Esophagus squamous epithelium (tissue), 4 donors: ENCODE data around the gene PCSK9.

Source experiments
- CTCF ChIP-seq, 6 experiments: fragments of 450-650 bp in 4 of 6; fragments of 200-600 bp in 2 of 6; sonication (generic) in 2 of 6; IDR thresholded peaks; one replicate each; pipeline ENCODE4 v1.5.1; 2016 to 2019; ENCODE audit warnings: antibody characterized with exemption in 6 of 6, mild to moderate bottlenecking in 4 of 6, moderate library complexity in 4 of 6
- POLR2A ChIP-seq, 4 donors: fragments of 450-650 bp; IDR thresholded peaks; one replicate each; pipeline ENCODE4 v1.6.1; 2017; ENCODE audit warnings: antibody characterized with exemption in 4 of 4, mild to moderate bottlenecking in 4 of 4, moderate library complexity in 3 of 4

GRCh38 chr1:55057956-55058298, 18.6 kb downstream of the PCSK9 start:
- TF ChIP-seq CTCF (IDR thresholded peaks at IDR 0.05), result no peak
- no peak for TF ChIP-seq POLR2A (IDR thresholded peaks at IDR 0.05)
